Measurements from ENCODE around the gene ELK1.

DNA sequence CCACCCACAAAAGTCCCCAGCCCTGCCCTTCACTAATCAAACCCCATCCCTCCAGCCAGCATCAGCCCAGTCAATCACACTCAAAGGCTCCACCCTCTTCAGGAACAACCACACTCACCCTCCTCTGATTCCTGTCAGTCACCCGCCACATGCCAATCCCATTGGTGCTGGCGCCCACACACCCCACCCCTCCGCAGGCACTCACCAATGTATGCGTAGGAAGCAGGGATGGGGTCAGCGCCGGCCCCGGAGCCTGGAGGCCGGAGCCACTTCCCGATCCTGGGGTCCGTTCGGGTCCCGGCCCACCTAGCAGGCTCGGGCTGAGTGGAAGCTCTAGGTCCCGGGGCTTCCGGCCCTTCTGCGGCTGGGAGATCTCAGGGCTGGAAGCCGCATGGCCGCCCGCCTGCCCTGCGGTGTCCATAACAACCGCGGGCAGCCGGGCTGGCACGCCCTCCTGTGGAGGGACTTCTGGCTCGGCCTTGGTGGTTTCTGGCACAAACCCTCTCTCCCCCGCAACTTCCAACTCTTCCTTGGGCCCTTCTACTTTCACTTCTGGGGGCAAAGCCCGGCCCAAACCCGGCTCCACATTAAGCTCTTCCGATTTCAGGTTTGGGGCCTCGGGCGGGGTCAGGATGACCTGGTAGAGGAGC lies 12.7 kb downstream of the ELK1 start:
- TF ChIP-seq CTCF (IDR thresholded peaks at IDR 0.05) (no peak), POLR2A (IDR thresholded peaks at IDR 0.05) (no peak)

Data from testis (tissue), 2 donors.